ENCODE data around the gene GLUL.

GLUL gene

DNA sequence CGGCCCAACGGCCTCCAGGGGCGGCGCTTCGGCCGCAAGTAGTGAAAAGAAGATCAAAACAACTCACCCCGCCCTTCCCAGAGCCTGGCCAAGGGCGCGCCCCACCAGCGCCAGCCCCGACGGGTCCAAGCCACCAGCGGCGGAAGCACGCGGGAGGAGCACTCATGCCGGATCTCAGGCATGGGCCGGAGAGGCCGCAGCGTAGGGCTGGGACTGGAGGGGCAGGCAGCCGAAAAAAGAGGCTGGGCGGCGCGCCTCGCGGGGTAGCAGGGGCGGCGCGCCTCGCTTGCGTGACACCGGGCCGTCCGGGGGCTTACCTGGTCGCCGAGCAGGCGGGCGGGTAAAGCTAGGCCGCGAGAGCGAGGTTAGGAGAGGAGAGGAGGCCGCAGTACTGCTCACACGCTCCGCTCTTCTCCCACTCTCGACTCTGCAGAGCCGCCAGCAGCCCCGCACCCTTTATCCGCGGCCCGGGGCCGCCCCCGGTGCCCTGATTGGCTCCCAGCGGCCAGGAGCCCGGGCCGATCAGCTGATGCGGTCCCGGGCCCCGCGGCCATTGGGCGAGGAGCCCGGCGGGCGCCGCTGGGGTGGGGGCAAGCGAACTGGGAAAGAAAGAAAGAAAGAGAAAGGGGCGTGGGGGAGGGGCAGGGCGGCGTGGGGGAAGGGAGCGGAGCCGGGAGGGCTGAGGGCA, at the start of gene GLUL:
Gene GLUL (minus strand): TSS at position 429 of the 688 bp plus-strand sequence. CDS start 3,053 bp downstream, outside the sequence.
- DNase-seq = peak; percentile 64

DNA sequence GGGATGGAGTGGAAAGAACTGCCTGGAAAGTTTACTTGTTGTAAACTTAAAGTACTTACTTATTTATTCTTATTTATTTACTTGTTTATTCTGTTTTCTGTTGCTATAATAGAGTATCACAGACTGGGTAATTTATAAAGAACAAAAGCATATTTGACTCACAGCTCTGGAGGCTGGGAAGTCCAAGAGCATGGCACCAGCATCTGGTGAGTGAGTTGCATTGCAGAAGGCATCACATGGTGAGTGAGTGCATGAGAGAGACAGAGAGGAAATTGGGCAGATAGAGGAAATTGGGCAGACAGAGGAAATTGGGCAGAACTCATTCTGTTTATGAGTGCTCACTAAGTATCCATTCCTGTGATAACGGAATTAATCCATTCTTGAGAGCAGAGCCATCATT, 46.7 kb upstream of the GLUL start:
- DNase-seq = no peak

DNA sequence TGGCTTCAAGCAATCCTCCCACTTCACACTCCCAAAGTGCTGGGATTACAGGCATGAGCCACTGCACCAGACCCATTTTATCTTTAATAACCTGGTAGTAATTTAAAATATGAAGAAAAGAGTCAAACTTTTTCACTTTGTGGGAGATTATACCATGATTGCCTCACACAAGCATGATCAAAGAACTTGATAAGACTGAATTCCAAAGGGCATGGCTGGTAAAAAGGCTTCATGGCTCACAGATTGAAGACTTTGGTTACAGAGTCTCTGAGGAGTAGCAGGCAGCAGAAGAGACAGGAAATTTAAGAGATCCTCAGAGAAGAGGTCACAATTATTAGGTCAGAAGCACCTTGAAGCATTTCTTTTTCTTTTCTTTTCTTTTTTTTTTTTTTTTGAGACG, 42.0 kb upstream of the GLUL start:
- no peak for DNase-seq

DNA sequence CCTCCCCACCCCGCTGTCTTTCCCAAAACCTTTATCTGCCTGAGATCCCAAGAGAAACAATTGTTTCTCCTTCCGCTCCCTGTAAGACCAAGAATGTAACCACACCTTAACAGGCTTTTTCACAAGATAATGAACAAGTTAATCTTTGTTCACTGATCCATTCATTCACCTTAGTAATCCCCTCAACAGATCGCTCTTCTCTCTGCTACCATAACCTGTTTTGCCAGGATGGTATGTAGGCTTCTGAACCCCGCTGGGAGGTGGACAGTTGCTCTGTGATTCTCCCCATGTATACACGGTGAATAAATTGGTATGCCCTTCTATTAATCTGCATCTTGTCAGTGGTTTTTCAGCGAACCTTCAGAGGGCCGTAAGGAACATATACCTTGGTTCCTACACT, 39.7 kb upstream of the GLUL start:
- no peak for DNase-seq

DNA sequence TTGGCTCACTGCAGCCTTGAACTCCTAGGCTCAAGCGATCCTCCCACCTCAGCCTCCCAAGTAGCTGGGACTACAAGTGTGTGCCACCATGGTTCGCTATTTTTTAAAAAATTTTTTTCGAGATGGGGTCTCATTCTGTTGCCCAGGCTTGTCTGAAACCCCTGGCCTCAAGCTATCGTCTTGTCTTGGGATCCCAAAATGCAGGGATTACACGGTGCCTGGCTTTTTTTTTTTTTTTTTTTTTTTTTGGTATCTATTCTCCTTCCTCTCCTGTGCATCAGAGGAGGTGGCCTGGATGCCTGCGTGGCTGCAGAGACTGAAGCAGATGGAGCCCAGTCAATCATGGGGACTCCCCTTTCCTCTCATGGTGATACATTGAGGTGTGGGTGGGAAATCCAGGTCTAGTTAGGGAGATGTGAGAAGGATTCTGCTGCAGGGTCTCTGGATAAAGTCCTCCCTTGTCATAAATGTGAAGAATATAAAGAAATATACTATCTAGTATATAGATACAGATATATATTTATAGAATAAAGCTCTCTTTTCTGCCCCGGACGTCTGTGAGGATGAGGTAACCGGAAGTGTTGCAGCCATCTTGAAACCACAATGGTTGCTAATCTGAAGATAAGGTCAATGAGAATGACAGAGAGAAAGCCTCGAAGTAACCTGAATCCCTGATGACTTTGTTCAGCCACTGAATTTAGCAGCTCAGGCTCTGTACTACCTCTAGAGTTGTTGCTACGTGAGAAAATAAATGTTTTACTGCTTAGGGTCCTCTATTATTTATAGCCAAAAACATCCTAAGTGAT, 38.9 kb upstream of the GLUL start:
- no peak for DNase-seq

DNA sequence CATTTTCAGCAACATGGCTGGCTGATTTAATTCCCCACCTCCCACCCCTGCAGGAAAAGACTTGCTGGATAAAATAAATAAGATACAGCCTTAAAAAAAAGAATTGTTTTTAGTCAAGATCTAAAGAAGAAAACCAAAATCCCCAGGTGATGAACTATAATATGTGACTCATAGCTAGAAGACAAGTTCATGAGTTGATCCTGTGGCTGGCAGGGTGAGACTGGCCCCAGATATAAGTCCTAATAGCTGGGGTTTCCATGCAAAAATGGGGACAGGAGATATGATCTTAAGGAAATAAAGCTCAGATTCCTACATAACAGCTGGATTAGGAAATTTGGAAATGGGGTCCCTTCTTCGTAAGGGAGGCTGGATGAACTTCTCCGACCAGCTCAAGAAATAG, 36.5 kb upstream of the GLUL start:
- DNase-seq = no peak

DNA sequence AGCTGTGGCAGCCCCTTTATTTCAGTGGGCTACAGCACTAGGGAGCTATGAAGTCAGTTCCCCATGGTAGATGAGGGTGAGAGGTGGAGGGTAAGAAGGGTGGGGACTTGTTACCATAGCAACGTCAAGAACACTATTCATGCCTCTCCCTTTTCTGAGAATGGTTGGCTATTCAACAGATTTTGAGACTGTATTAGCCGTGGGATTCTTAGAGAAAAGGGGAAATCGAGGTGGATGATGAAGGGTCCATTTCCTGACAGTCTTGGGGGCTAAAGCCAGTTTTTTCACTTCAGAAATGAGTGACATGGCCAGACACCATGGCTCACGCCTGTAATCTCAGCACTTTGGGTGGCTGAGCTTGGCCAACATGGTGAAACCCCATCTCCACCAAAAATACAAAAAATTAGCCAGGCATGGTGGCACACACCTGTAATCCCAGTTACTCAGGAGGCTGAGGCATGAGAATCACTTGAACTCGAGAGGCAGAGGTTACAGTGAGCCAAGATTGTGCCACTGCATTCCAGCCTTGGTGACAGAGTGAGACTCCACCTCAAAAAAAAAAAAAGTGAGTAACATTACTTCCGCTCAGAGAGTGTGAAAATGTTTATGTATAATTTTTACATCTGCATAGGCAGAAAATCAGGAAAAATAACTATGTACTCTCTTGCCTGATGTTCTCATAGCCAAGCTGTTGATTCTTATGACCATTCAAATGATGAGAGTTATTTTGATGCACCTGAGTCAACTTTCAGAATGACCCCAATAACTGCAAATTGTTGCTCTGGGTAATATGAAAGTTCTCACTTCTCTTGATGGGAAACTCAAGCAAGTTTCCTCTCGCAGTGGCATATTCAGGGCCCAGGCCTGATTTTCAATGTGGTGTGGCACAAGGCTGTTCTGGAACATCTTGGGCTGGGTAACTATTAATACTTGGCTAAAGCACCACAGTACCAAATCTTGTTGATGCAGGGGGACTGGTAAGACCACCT, 35.1 kb upstream of the GLUL start:
- DNase-seq = no peak

DNA sequence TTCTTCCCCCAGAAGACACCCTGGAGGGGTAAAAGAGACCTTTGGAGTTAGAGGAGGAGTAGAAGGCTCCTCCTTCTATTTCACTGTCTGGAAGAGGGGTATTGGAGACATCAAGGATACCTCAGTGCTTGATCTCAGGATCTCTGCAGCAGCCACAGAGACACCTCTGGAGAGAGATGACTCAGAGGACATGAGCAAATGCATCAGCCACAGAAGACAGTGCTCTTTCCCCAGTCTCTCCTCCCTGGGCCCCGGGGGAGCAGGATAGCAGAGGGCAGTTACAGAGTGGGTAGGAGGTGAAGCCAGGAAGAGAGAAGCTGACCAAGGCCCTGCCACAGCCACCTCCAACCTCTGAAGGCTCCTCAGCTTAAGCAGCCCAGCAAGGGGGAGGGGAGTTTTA, 24.2 kb upstream of the GLUL start:
- no peak for DNase-seq

DNA sequence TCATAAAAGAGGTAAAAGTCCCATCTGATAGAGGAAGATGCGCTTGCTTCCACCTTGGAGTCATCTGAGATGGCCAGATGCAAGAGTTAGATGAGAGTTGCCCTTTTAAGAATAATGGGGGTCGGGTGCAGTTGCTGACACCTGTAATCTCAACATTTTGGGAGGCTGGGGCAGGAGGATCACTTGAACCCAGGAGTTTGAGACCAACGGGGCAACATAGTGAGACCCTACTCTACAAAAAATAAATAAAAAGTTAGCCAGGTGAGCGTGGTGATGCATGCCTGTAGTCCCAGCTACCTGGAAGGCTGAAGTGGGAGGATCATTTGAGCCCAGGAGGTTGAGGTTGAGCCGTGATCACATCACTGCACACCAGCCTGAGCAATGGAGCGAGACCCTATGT, 22.4 kb upstream of the GLUL start:
- DNase-seq = no peak

DNA sequence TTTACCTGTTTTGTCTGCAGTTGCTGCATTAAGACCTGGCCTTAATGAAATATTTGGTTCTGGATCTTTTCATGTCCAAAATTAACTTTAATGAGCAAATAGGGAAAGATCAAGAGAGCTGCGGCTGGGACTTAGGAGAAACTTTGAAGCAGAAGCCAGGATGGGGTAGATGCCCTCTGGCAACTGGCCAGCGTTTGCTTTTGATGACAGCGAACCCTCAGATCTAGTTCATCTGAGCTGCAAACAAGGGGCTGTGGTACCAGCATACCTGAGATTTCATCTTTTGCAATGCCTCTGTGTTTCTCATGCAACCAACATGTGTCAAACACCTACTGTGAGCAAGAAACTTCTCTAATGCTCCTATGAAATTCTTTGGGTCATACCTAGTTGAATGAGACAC, 21.9 kb upstream of the GLUL start:
- no peak for DNase-seq

DNA sequence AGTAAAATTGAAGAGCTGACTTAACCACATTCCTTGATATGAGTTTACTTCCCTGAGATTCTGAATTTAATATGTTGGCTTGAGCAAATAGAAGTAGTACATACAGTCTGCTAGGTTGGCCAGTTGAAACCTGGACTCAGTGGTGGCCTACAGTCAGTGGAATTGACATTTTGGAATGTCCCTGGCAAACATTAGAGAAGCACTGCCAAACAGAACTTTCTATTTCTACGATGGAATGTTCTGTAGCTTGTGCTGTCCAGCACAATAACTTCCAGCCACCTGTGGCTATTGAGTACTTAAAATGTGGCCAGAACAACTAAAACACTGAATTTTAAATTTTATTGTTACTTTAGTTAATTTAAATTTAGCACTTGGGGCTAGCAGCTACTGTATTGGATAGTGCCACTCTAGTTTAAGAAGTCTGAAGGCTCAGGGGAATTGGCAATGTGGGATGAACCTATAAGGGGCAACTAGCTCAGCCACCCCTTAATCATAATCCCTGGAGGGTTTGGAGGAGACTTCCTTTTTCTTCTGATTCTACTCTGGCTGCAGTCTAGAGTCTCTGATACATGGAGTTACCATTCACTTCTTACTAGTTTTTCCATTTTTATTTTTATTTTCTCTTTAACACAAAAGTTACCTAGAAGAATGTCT, 19.2 kb upstream of the GLUL start:
- DNase-seq = no peak

DNA sequence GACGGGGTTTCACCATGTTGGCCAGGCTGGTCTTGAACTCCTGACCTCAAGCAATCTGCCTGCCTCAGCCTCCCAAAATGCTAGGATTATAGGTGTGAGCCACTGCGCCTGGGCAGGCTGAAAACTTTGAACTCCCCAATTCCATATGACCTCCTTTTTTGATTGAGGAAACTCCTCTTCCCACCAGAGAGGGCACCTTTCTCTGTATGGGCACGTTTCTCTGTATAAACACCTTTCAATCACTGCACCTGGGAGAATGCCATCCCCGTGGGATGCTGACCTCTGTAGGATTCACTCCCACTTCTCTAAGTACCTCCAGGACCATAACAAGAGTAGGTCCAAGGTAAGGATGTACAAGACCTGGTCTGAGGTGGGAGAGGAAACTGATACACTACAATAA, 18.5 kb upstream of the GLUL start:
- no peak for DNase-seq

DNA sequence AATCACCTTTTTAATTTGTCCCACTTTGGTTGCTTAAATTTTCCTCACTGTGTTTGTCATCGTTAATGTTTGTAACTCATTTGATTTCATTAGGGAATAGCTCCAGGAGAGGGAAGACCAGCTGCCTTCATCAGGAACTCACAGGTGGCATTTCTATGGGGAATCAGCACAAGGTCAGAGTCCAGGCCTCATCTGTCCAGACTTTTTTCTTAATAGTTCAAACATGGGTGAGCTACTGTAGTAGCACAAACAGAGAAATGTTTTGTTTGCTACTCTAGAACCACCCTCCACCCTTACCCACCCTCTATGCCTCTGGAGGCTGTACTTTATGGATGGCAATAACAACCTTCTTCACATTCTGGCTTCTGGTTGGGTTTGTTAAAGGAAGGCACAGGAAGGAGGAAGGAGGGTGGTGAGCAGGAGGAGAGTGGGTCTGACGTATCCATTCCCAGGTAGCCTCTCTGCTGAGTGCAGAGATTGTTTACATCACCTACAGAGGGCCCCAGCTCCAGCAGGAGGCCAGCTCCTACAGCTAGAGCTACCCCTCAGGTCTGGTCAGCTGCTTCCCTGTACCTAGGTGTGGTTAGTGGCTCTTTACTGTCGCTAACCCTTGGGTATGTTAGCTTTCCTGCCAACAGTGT, 17.0 kb upstream of the GLUL start:
- DNase-seq = no peak

DNA sequence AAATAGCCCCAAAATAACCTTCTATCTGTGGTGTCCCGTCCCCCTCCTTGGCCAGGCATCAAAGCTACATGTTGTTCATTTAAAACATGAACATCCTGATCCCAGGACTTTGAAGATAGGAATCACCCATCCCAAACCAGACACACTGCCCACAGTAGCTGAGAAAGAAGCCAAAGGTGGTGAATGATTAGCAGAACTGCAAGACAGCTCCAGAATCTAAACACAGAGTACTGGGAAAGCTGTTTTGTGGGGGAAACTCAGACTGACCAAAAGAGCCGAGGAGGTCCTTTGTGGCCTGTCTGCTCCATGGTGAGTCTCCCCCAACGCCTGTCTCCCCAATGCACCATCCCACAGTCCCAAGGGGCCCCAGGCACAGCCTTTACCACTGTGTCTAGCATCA, 16.1 kb upstream of the GLUL start:
- DNase-seq = no peak

DNA sequence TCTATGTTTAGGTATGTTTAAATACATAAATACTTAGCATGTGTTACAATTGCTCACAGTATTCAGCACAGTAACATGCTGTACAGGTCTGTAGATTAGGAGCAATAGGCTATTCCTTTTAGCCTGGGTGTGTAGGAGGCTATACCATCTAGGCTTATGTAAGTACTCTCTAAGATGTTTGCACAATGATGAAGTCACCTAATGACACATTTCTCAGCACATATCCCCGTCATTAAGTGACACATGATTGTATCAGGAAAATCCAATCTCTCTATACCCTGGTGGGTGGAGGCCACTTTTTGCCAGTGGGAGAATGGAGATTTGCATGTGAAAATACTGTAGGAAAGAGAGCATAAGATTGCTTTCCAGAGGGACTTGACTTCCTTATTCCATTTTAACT, 14.4 kb upstream of the GLUL start:
- no peak for DNase-seq

DNA sequence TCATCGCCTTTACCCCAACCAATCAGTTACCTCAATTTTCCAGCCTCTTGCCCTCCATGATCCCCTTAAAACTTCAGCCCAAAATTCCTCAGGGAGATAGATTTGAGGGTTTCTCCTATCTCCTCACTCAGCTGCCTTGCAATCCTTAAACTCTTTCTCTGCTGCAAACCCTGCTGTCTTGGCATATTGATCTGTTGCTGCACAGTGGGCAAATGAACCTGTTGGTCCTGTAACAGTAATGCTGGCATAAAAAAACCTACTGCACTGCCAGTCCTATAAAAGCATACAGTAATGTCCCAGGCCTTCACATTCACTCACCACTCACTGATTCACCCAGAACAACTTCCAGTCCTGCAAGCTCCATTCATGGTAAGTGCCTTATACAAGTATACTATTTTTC, 14.0 kb upstream of the GLUL start:
- DNase-seq = no peak

DNA sequence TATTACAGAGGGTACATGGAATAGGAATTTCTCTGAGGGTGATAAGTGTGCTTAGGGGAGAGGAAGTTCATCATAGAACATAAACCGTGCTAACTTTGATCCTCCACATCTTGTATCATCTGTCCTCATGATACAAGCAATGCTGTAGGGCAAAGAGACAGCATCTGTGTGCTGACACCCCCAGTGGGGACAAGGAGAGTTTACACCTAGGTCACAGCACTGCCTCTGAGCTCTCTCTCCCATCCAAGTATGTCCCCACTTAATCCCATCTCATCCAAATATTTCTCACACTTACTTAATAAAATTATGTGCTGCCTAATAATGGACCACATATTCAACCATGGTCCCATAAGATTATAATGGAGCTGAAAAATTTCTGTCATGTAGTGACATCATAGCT, 13.2 kb upstream of the GLUL start:
- DNase-seq = no peak

DNA sequence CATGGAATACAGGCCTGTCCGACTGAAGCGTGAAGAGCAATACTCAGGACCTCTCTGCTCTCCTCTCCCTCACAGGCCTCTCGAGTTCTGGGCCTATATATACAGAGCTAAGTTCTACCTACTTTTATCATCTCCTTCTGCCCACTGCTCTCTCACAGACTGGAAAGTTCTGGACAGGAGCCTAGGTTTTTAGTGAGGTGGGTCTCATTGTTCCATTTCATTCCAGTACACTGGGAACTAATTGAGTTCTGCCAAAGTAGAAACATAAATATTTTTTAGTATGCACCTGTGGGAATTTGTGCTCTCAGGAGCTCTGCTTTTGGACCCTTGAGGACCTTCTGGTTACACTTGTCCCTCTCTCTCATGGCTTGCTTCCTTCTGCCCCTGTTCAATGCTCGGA, 9.0 kb upstream of the GLUL start, which contains the start of gene TEDDM1:
Gene TEDDM1 (minus strand): TSS at position 101 of the 400 bp plus-strand sequence. CDS start 182 bp downstream, outside the sequence.
- DNase-seq = no peak

DNA sequence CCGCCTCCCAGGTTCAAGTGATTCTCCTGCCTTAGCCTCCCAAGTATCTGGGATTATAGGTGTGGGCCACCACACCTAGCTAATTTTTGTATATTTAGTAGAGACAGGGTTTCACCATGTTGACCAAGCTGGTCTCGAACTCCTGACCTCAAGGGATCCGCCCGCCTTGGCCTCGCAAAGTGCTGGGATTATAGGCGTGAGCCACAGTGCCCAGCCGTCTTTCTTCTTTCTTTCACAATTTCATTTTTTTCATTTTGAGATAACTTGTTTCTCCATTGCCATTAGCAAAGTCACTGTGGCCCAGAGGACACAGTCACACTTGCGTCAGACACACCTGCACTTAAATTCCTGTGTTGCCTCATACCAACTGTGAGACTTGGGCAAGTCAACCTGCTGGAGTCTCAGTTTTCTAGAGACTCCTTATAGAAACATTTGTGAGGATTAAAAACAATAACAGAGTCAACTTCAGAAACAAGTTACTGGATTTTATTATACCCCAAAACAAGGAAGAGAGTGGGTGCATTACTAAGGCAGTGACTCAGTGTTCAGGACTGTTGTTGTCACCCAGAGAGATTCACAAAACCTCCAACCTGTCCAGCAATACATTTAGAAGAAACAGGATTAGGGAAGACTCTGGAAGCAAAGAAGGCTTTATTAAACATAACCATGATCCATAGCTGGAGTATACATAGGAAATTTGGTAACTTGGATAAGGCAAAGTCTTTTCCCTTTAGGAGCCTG, 6.2 kb upstream of the GLUL start:
- no peak for DNase-seq

DNA sequence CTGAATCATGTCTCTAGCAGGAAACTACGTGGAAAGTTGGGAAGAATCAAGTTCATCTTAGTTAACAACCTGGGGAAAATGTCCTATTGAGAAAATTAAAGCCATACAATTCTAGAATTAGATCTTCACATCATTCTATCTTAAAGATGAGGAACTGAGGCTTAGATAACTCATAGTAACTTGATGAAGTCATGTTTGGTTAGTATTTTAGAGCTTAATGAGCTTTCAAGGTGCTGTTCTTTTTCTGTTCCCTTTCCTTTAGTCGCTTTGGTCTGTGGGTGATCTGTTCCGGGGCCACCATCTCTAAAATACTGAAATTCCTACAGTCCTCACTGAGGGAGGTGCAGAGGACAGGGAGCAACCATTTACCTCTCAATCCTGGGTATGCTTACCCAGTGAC, 4.3 kb upstream of the GLUL start:
- no peak for DNase-seq

DNA sequence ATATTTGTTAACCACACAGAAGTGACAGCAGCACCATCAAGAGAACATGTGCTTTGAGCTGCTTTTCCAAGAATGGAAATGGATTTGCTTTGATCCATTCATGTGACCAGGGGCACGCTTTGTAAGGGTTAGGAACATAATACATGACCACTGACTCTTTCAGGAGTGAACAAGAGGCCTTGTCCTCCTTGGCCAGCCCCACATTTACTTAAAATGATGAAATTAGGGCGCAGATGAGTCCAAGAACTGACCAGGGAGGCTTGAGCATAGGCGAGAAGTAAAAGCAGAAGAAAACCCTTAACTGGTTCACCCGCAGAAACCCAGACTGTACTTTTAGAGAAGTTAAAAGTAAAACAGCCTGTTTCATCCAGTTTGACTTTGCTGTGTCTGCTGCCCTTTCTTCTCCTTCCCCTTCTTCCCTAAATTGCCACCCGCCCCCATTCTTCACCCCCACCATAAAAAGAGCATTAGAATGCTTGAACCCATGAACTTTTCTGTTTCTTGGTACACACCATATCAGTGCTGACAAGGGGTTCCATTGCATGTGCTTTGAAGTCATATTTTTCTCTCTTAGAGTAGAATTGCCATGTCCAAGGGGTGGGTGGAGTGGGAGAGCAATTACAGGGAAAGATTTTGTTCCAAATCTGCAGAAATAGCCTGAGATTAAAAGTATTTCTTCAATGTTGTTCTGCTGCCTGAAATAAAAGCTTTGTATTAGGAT, 2.6 kb upstream of the GLUL start:
- DNase-seq = no peak
